ENCODE measurements around the gene LAMP5. TPM values are rescaled to one million over a fixed set of nuclear protein-coding genes. Genes with fewer than 3 reads are reported as not detected.

The LAMP5 gene
- polyA plus RNA-seq, 1 donor from 2014 or later: 0.43 TPM

GRCh38 chr20:9574776-9575175 is 60.4 kb downstream of the LAMP5 start:
- Histone ChIP-seq H3K27me3 (ENCODE audit: insufficient read depth, low read depth, low read length) (no peaks in the 10 kb centered on the region), H3K9ac (ENCODE audit: low read length) (no peak overlapping the region), H3K27ac (ENCODE audit: low read length) (no peak overlapping the region), H3K36me3 (ENCODE audit: insufficient read depth, low read length) (peaks cover 3% of the 10 kb centered on the region), H3K9me2 (ENCODE audit: insufficient read depth, low read length) (no peaks in the 10 kb centered on the region), H2AFZ (ENCODE audit: low read depth, low read length) (no peak overlapping the region), H3K4me2 (ENCODE audit: low read length) (no peak overlapping the region), H3F3A (ENCODE audit: insufficient read depth, low read length, poor library complexity, severe bottlenecking) (no peaks in the 10 kb centered on the region), H3K79me2 (replicated peaks; ENCODE audit: insufficient read depth, low read length) (no peaks in the 10 kb centered on the region), H4K20me1 (ENCODE audit: insufficient read depth) (no peaks in the 10 kb centered on the region), H3K9me3 (ENCODE audit: low read length) (no peaks in the 10 kb centered on the region), H3K4me3 (ENCODE audit: low read length) (peak overlapping the region; percentile 50)
- TF ChIP-seq TAF1 (IDR thresholded peaks at IDR 0.05; ENCODE audit: low read depth): no peak
- TF ChIP-seq RAD21 (conservative IDR thresholded peaks at IDR 0.05): no peak
- TF ChIP-seq POLR2AphosphoS5 (IDR thresholded peaks at IDR 0.05): no peak
- TF ChIP-seq SMC3 (conservative IDR thresholded peaks at IDR 0.05; ENCODE audit: poor library complexity): no peak
- TF ChIP-seq REST (IDR thresholded peaks at IDR 0.05; ENCODE audit: borderline replicate concordance): no peak

GRCh38 chr20:9575836-9576235 is 61.4 kb downstream of the LAMP5 start:
- H3K4me3 ChIP-seq (ENCODE audit: low read length): no peak overlapping the region
- no peak overlapping the region for H3K27ac ChIP-seq (ENCODE audit: low read length)
- H3K27me3 ChIP-seq (ENCODE audit: insufficient read depth, low read depth, low read length): no peaks in the 10 kb centered on the region
- H3K9me3 ChIP-seq (ENCODE audit: low read length): no peaks in the 10 kb centered on the region
- H3K36me3 ChIP-seq (ENCODE audit: insufficient read depth, low read length): peaks cover 13% of the 10 kb centered on the region
- no peaks in the 10 kb centered on the region for H3F3A ChIP-seq (ENCODE audit: insufficient read depth, low read length, poor library complexity, severe bottlenecking)
- no peaks in the 10 kb centered on the region for H3K79me2 ChIP-seq (replicated peaks; ENCODE audit: insufficient read depth, low read length)
- TF ChIP-seq POLR2AphosphoS5 (IDR thresholded peaks at IDR 0.05) (no peak), CTCF (IDR thresholded peaks at IDR 0.05; ENCODE audit: poor library complexity, severe bottlenecking) (no peak), EP300 (conservative IDR thresholded peaks at IDR 0.05; ENCODE audit: poor library complexity, severe bottlenecking) (no peak), RAD21 (conservative IDR thresholded peaks at IDR 0.05) (no peak), SMC3 (conservative IDR thresholded peaks at IDR 0.05; ENCODE audit: poor library complexity) (no peak)
- no peaks in the 10 kb centered on the region for H4K20me1 ChIP-seq (ENCODE audit: insufficient read depth)
- no peak overlapping the region for H3K4me2 ChIP-seq (ENCODE audit: low read length)
- H3K9ac ChIP-seq (ENCODE audit: low read length): no peak overlapping the region
- H3K9me2 ChIP-seq (ENCODE audit: insufficient read depth, low read length): no peaks in the 10 kb centered on the region
- no peak overlapping the region for H2AFZ ChIP-seq (ENCODE audit: low read depth, low read length)

GRCh38 chr20:9576695-9577094 is 62.3 kb downstream of the LAMP5 start:
- Histone ChIP-seq H3F3A (ENCODE audit: insufficient read depth, low read length, poor library complexity, severe bottlenecking) (no peaks in the 10 kb centered on the region), H3K9me2 (ENCODE audit: insufficient read depth, low read length) (no peaks in the 10 kb centered on the region), H3K36me3 (ENCODE audit: insufficient read depth, low read length) (peaks cover 13% of the 10 kb centered on the region), H3K4me3 (ENCODE audit: low read length) (no peak overlapping the region), H3K4me2 (ENCODE audit: low read length) (no peak overlapping the region), H4K20me1 (ENCODE audit: insufficient read depth) (no peaks in the 10 kb centered on the region), H2AFZ (ENCODE audit: low read depth, low read length) (no peak overlapping the region), H3K9ac (ENCODE audit: low read length) (no peak overlapping the region), H3K79me2 (replicated peaks; ENCODE audit: insufficient read depth, low read length) (no peaks in the 10 kb centered on the region), H3K9me3 (ENCODE audit: low read length) (no peaks in the 10 kb centered on the region), H3K27me3 (ENCODE audit: insufficient read depth, low read depth, low read length) (no peaks in the 10 kb centered on the region), H3K27ac (ENCODE audit: low read length) (no peak overlapping the region)
- TF ChIP-seq RAD21 (conservative IDR thresholded peaks at IDR 0.05) (no peak), TAF1 (IDR thresholded peaks at IDR 0.05; ENCODE audit: low read depth) (no peak), POLR2AphosphoS5 (IDR thresholded peaks at IDR 0.05) (no peak), MXI1 (conservative IDR thresholded peaks at IDR 0.05; ENCODE audit: poor library complexity, severe bottlenecking) (no peak), EZH2 (IDR thresholded peaks at IDR 0.05; ENCODE audit: borderline replicate concordance, insufficient read depth, low read length, poor library complexity, severe bottlenecking) (no peak), CTCF (IDR thresholded peaks at IDR 0.05; ENCODE audit: poor library complexity, severe bottlenecking) (no peak), REST (IDR thresholded peaks at IDR 0.05; ENCODE audit: borderline replicate concordance) (no peak), SMC3 (conservative IDR thresholded peaks at IDR 0.05; ENCODE audit: poor library complexity) (no peak)
